Gastroesophageal sphincter (tissue), 3 donors: ENCODE results near the gene TMEM178B.
"Not testable (repeated sequence)": the region's sequence is repeated elsewhere in the genome, so short reads cannot be mapped to it uniquely, and the experiment has no call there.

Experiments
- CTCF ChIP-seq, 4 experiments: fragments of 200-600 bp in 2 of 4; fragments of 450-650 bp in 2 of 4; sonication (generic) in 1 of 4; IDR thresholded peaks; one replicate each; pipeline ENCODE4 v1.5.1; 2017 to 2019; ENCODE audit warnings: antibody characterized with exemption in 4 of 4, mild to moderate bottlenecking in 2 of 4, moderate library complexity in 2 of 4
- POLR2A ChIP-seq, 2 donors: fragments of 450-650 bp; IDR thresholded peaks; one replicate each; pipeline ENCODE4 v1.6.1; 2017; ENCODE audit warnings: antibody characterized with exemption in 2 of 2, mild to moderate bottlenecking in 2 of 2, moderate library complexity in 1 of 2
- POLR2AphosphoS5 ChIP-seq: sonication (generic); formaldehyde crosslinking; IDR thresholded peaks from one replicate; pipeline ENCODE4 v1.6.1; 2017; ENCODE audit warnings: antibody characterized with exemption

GRCh38 chr7:141032539-141033323, 41.1 kb upstream of the TMEM178B start:
- not testable (repeated sequence) for TF ChIP-seq POLR2AphosphoS5; CTCF (IDR thresholded peaks at IDR 0.05); POLR2A (IDR thresholded peaks at IDR 0.05)
